Measurements from ENCODE around the gene TMC8.

TMC8 gene

GRCh38 chr17:78185981-78186691 lies 55.6 kb downstream of the TMC8 start:
- TF ChIP-seq REST (IDR thresholded peaks at IDR 0.05; ENCODE audit: low read depth): no peak
- TF ChIP-seq YY1 (IDR thresholded peaks at IDR 0.05; ENCODE audit: low read depth): no peak
- TF ChIP-seq TEAD4 (IDR thresholded peaks at IDR 0.05): no peak
- no peak for TF ChIP-seq RAD21 (IDR thresholded peaks at IDR 0.05; ENCODE audit: low read depth)
- TF ChIP-seq, protein P1, sequence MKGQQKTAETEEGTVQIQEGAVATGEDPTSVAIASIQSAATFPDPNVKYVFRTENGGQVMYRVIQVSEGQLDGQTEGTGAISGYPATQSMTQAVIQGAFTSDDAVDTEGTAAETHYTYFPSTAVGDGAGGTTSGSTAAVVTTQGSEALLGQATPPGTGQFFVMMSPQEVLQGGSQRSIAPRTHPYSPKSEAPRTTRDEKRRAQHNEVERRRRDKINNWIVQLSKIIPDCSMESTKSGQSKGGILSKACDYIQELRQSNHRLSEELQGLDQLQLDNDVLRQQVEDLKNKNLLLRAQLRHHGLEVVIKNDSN (IDR thresholded peaks at IDR 0.05): no peak
- no peak for TF ChIP-seq TCF12 (IDR thresholded peaks at IDR 0.05; ENCODE audit: low read depth)
- no peak for TF ChIP-seq FOXM1 (IDR thresholded peaks at IDR 0.05; ENCODE audit: borderline replicate concordance, low read depth)
- no peak for TF ChIP-seq CREB1 (IDR thresholded peaks at IDR 0.05; ENCODE audit: low read depth)

DNA sequence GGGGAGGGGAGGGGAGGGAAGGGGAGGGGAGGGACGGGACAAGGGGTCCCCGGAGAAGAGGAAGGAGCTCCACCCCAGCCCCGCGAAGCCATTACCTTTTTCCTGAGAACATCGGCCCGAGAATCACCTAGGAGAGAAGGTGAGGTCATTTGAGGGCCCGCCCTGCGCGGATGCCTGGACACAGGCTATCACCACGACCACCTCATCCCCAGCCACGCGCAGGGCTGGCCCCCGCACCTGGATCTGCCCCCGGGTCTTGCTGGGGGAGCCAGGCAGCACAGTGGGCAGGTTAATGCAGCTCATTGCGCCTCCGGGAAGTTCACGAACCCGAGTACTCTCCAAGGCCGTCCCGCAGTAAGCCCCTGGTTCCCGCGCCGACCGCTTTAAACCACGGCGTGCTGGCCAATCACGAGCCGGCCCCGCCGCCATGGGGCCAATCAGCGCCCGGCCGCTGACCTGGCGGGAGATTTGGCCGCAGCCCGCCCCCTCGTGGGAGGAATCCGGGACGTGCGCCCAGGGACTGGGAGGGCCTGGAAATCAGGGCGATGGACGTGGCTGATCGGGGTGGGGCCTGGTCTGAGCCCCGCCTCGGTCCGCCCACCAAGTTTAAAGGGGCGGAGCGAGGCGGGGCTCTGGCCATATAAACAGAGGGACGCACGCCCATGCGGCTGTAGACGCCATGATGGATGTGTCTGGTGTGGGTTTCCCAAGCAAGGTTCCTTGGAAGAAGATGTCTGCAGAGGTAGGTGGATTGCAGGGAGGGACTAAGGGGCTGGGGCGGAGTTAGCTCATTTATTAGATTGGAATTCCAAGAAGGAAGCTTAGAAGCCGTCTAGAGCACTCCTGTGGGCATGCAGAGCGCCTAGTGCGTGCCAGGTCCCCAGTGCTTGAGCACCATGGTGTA lies 56.4 kb downstream of the TMC8 start, which contains the start of the genes AFMID and TK1:
AFMID (plus strand) TSS at position 671 of the 904 bp plus-strand sequence; CDS start at position 680, 9 bp downstream.
TK1 (minus strand) TSS at position 361 of the 904 bp plus-strand sequence; CDS start at position 303, 58 bp downstream.
- TF ChIP-seq, protein P1 (IDR thresholded peaks at IDR 0.05): peak; percentile 46
- TF ChIP-seq CEBPB (IDR thresholded peaks at IDR 0.05): no peak
- no peak for TF ChIP-seq EP300 (IDR thresholded peaks at IDR 0.05; ENCODE audit: borderline replicate concordance)
- no peak for TF ChIP-seq NFIC (IDR thresholded peaks at IDR 0.05)
- TF ChIP-seq REST (IDR thresholded peaks at IDR 0.05; ENCODE audit: low read depth): no peak
- TF ChIP-seq CREB1 (IDR thresholded peaks at IDR 0.05; ENCODE audit: low read depth): peak; percentile 23; the same call in 1 of the 2 replicates
- no peak for TF ChIP-seq TCF12 (IDR thresholded peaks at IDR 0.05; ENCODE audit: low read depth)
- no peak for TF ChIP-seq RAD21 (IDR thresholded peaks at IDR 0.05; ENCODE audit: low read depth)
- TF ChIP-seq YY1 (IDR thresholded peaks at IDR 0.05; ENCODE audit: low read depth): peak; percentile 90
- TF ChIP-seq ZBTB7A (IDR thresholded peaks at IDR 0.05; ENCODE audit: low read depth): peak; percentile 51; the same call in 1 of the 2 replicates
- 0 out of 2 replicates have a peak, but pooled peaks have one; percentile 22 for TF ChIP-seq EGR1 (IDR thresholded peaks at IDR 0.05)
- peak; percentile 95 for TF ChIP-seq TEAD4 (IDR thresholded peaks at IDR 0.05)
- TF ChIP-seq TAF1 (IDR thresholded peaks at IDR 0.05; ENCODE audit: low read depth): peak; percentile 58; the same call in 1 of the 2 replicates
- peak; percentile 78 for TF ChIP-seq MAX (IDR thresholded peaks at IDR 0.05)
- TF ChIP-seq FOXM1 (IDR thresholded peaks at IDR 0.05; ENCODE audit: borderline replicate concordance, low read depth): peak; percentile 90

All from Ishikawa (cell line).